Measurements from ENCODE around the gene NKX1-2. TPM values are rescaled to one million over a fixed set of nuclear protein-coding genes. Genes with fewer than 3 reads are reported as not detected.

NKX1-2 gene
- total RNA-seq, 1 donor from 2014 or later, result not detected

DNA sequence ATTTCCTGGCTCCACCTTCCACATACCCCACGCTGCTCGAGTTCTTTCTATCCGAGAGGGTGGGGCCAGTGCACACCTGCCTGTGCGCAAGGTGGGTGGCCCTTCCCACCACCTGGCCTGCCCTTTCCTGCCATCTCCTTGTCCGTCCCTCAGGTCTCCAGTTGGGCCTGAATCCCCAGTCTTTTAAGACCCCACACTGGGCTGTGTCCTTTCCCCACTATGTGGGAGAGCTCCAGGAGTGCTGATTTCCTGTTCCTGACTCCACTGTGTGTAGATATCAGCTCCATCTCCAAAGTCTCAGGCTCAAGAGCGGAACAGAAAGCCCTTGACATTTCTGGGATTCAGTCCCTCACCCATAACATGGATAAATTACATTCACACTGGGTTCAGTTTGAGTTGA, 31.9 kb upstream of the NKX1-2 start:
- no peak for DNase-seq (ENCODE audit: low spot score in 2 of 2, unreplicated experiment in 2 of 2)
- H3K36me3 Mint-ChIP-seq, result peaks cover 4% of the 10 kb centered on the region

DNA sequence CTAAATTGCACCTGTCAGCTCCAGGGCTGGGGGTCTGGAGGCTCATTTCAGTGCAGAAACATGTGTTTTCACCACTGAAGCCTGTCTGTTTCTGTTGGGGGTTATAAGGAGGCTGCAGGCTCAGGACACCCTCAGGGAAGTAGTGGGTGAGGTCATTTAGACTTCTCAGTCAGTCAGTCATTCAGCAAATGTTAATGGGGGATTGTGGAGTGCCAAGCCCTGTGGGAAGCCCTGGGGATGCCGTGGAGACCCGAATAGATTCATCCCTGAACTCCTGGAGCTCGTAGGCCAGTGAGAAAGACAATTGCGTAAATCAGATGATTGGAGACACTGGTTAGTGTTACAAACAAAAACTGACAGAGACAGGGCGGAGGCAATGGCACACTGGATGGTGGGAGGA, 31.0 kb upstream of the NKX1-2 start:
- Mint-ChIP-seq H3K27me3 (ENCODE audit: low read depth) (no peaks in the 10 kb centered on the region), H3K36me3 (peaks cover 2% of the 10 kb centered on the region), H3K9me3 (peaks cover under 1% of the 10 kb centered on the region), H3K27ac (no peak overlapping the region), H3K4me1 (peaks cover 9% of the 10 kb centered on the region), H3K4me3 (no peak overlapping the region)
- TF ChIP-seq CTCF (IDR thresholded peaks at IDR 0.05; ENCODE audit: unreplicated experiment), result no peak
- DNase-seq (ENCODE audit: low spot score in 2 of 2, unreplicated experiment in 2 of 2), result no peak

More for the DNA sequence above, 31.9 kb upstream of the NKX1-2 start:
- Mint-ChIP-seq H3K9me3 (peaks cover 5% of the 10 kb centered on the region), H3K27me3 (ENCODE audit: low read depth) (no peaks in the 10 kb centered on the region), H3K27ac (no peak overlapping the region), H3K4me3 (no peak overlapping the region), H3K4me1 (peaks cover 9% of the 10 kb centered on the region)
- TF ChIP-seq CTCF (IDR thresholded peaks at IDR 0.05; ENCODE audit: unreplicated experiment), result no peak

DNA sequence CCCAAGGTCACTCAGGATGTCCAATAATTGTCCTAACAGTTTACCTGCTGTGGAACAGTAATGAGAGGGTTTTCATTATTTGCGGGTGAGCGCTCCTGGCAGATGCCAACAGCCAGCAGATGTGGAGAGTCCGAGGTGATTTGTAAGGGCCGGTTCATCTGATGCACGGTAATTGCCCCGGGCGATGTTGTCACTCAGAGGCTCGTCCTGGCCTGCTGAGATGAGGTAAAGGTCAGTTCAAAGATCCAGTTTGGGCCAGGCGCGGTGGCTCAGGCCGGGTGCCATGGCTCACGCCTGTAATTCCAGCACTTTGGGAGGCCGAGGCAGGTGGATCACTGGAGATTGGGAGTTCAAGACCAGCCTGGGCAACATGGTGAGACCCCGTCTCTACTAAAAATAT, 28.7 kb upstream of the NKX1-2 start:
- no peak overlapping the region for H3K27ac Mint-ChIP-seq
- no peak for TF ChIP-seq CTCF (IDR thresholded peaks at IDR 0.05; ENCODE audit: unreplicated experiment)
- peaks cover 9% of the 10 kb centered on the region for H3K4me1 Mint-ChIP-seq
- H3K27me3 Mint-ChIP-seq (ENCODE audit: low read depth), result no peaks in the 10 kb centered on the region
- H3K4me3 Mint-ChIP-seq, result no peak overlapping the region
- no peak for DNase-seq (ENCODE audit: low spot score in 2 of 2, unreplicated experiment in 2 of 2)
- no peaks in the 10 kb centered on the region for H3K36me3 Mint-ChIP-seq
- no peaks in the 10 kb centered on the region for H3K9me3 Mint-ChIP-seq

- no peak for TF ChIP-seq CTCF (IDR thresholded peaks at IDR 0.05; ENCODE audit: unreplicated experiment)
- H3K4me1 Mint-ChIP-seq, result peaks cover 9% of the 10 kb centered on the region
- H3K27me3 Mint-ChIP-seq (ENCODE audit: low read depth), result no peaks in the 10 kb centered on the region
- H3K9me3 Mint-ChIP-seq, result no peaks in the 10 kb centered on the region
- H3K27ac Mint-ChIP-seq, result no peak overlapping the region
- no peaks in the 10 kb centered on the region for H3K36me3 Mint-ChIP-seq
- H3K4me3 Mint-ChIP-seq, result no peak overlapping the region
- no peak for DNase-seq (ENCODE audit: low spot score in 2 of 2, unreplicated experiment in 2 of 2)
Measured at GRCh38 chr10:124477614-124478363, 28.0 kb upstream of the NKX1-2 start.

DNA sequence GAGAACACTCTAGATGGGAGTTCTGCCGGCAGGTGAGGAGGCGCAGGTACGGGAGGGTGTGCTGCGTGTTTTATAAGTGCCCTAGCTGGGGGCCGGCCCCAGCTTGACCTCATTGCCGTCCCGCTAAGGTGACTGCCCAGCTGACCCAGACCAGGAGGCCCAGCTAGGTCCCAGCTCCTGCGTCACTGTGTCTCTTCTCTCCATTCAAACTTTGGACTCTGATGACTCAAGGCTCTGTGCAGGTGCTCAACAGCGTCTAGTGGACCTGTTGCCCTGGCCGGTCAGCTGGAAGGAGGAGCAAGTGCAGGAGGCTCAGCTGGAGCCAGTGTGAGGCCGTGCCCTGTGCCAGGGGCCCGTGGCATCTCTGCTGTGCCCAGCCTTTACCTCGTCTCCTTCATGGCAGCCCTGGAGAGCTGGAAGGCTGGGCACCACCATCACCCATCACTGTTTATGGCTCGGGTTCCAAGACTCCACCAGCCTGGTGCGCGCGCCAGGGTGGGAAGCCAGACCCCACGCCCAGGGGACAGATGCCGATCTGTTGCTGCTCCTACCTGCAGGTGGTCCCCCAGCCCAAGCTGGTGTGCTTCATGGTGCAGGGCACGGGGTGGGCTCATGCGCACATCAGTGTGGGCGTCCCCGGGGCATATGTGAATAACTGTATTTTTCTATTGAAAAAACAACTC, 26.3 kb upstream of the NKX1-2 start:
- Mint-ChIP-seq H3K27ac (no peak overlapping the region), H3K4me3 (no peak overlapping the region)

More for the DNA sequence above, 26.3 kb upstream of the NKX1-2 start:
- Mint-ChIP-seq H3K27me3 (ENCODE audit: low read depth) (no peaks in the 10 kb centered on the region), H3K36me3 (no peaks in the 10 kb centered on the region), H3K9me3 (no peaks in the 10 kb centered on the region), H3K4me1 (peaks cover 4% of the 10 kb centered on the region)
- DNase-seq (ENCODE audit: low spot score in 2 of 2, unreplicated experiment in 2 of 2), result no peak
- no peak for TF ChIP-seq CTCF (IDR thresholded peaks at IDR 0.05; ENCODE audit: unreplicated experiment)

All from mesothelial cell of epicardium (in vitro differentiated cells).